H9 (cell line): Measurements from ENCODE around the gene ZSWIM5. TPM values are rescaled to one million over a fixed set of nuclear protein-coding genes. Genes with fewer than 3 reads are reported as not detected.
"Not testable (repeated sequence)": the region's sequence is repeated elsewhere in the genome, so short reads cannot be mapped to it uniquely, and the experiment has no call there.

Experiments
- DNase-seq: peaks from one replicate; pipeline ENCODE4 v3.0.0-alpha.2; 2017
- H2AFZ ChIP-seq: one replicate; pipeline ENCODE4 v1.6.1; 2013; ENCODE audit warnings: mild to moderate bottlenecking, low read length, control low read depth, moderate library complexity
- H2AK5ac ChIP-seq: 2 replicates; pipeline ENCODE4 v1.6.1; 2013; ENCODE audit warnings: low read length, control low read depth, mixed read lengths; ENCODE audit not compliant: insufficient read length
- H2BK120ac ChIP-seq: one replicate; pipeline ENCODE4 v1.6.1; 2013; ENCODE audit warnings: low read depth, mild to moderate bottlenecking, low read length, control low read depth, inconsistent platforms; ENCODE audit not compliant: poor library complexity, severe bottlenecking
- H2BK12ac ChIP-seq: 2 replicates; pipeline ENCODE4 v1.6.1; 2013; ENCODE audit warnings: low read length, control low read depth, mixed read lengths, low read depth; ENCODE audit not compliant: insufficient read length
- H2BK15ac ChIP-seq: 2 replicates; pipeline ENCODE4 v1.6.1; 2013; ENCODE audit warnings: low read depth, low read length, control low read depth
- H2BK20ac ChIP-seq: one replicate; pipeline ENCODE4 v1.6.1; 2013; ENCODE audit warnings: low read depth, mild to moderate bottlenecking, low read length, control low read depth, inconsistent platforms; ENCODE audit not compliant: poor library complexity, severe bottlenecking
- H2BK5ac ChIP-seq: 2 replicates; pipeline ENCODE4 v1.6.1; 2013; ENCODE audit warnings: low read length, control low read depth, mixed read lengths; ENCODE audit not compliant: insufficient read length
- H3K14ac ChIP-seq: 2 replicates; pipeline ENCODE4 v1.6.1; 2013; ENCODE audit warnings: low read length, control low read depth; ENCODE audit not compliant: insufficient read depth
- H3K18ac ChIP-seq: 2 replicates; pipeline ENCODE4 v1.6.1; 2013; ENCODE audit warnings: low read depth, mild to moderate bottlenecking, mixed read lengths, low read length, control low read depth; ENCODE audit not compliant: insufficient read length
- H3K23ac ChIP-seq: 2 replicates; pipeline ENCODE4 v1.6.1; 2013; ENCODE audit warnings: low read length, control low read depth, mixed read lengths, low read depth; ENCODE audit not compliant: insufficient read length
- H3K23me2 ChIP-seq: 2 replicates; pipeline ENCODE4 v1.6.1; 2013; ENCODE audit warnings: low read depth, mild to moderate bottlenecking, mixed read lengths, low read length, control low read depth; ENCODE audit not compliant: insufficient read length, poor library complexity, severe bottlenecking
- H3K27ac ChIP-seq: 2 replicates; pipeline ENCODE4 v1.5.1; 2013; ENCODE audit warnings: low read length, control low read depth, mixed read lengths, low read depth; ENCODE audit not compliant: insufficient read length
- H3K27me3 ChIP-seq: 2 replicates; pipeline ENCODE4 v1.6.1; 2013; ENCODE audit warnings: low read length, control low read depth, inconsistent platforms; ENCODE audit not compliant: insufficient read depth
- H3K4ac ChIP-seq: 2 replicates; pipeline ENCODE4 v1.6.1; 2013; ENCODE audit warnings: low read depth, mild to moderate bottlenecking, control low read depth, inconsistent platforms, low read length, moderate library complexity
- H3K4me1 ChIP-seq: 2 replicates; pipeline ENCODE4 v1.6.1; 2013; ENCODE audit warnings: low read length, control low read depth, inconsistent platforms; ENCODE audit not compliant: insufficient read depth
- H3K4me2 ChIP-seq: 2 replicates; pipeline ENCODE4 v1.6.1; 2013; ENCODE audit warnings: low read length, control low read depth, mixed read lengths; ENCODE audit not compliant: insufficient read length, insufficient read depth
- H3K56ac ChIP-seq: 2 replicates; pipeline ENCODE4 v1.6.1; 2013; ENCODE audit warnings: low read depth, mild to moderate bottlenecking, mixed read lengths, low read length, control low read depth; ENCODE audit not compliant: insufficient read length
- H3K79me1 ChIP-seq: 2 replicates; pipeline ENCODE4 v1.6.1; 2013; ENCODE audit warnings: low read depth, mild to moderate bottlenecking, moderate library complexity, low read length, control low read depth, inconsistent platforms; ENCODE audit not compliant: insufficient read depth, poor library complexity, severe bottlenecking
- H3K79me2 ChIP-seq: 2 replicates; pipeline ENCODE4 v1.6.1; 2013; ENCODE audit warnings: low read length, control low read depth, inconsistent platforms; ENCODE audit not compliant: insufficient read depth
- H3K9ac ChIP-seq: 2 replicates; pipeline ENCODE4 v1.6.1; 2013; ENCODE audit warnings: low read length, control low read depth, mixed read lengths; ENCODE audit not compliant: insufficient read length; ENCODE audit errors: extremely low read depth
- H3K9me3 ChIP-seq: one replicate; pipeline ENCODE4 v1.6.1; 2013; ENCODE audit warnings: low read depth, low read length, inconsistent platforms; ENCODE audit not compliant: control insufficient read depth
- H3T11ph ChIP-seq: one replicate; pipeline ENCODE4 v1.6.1; 2013; ENCODE audit warnings: mild to moderate bottlenecking, low read length, control low read depth, inconsistent platforms
- H4K20me1 ChIP-seq: one replicate; pipeline ENCODE4 v1.6.1; 2013; ENCODE audit not compliant: control insufficient read depth, insufficient read length, insufficient read depth
- H4K5ac ChIP-seq: 2 replicates; pipeline ENCODE4 v1.6.1; 2013; ENCODE audit warnings: low read depth, mild to moderate bottlenecking, mixed read lengths, low read length, control low read depth; ENCODE audit not compliant: insufficient read length
- H4K8ac ChIP-seq: replicated peaks from 2 replicates; pipeline ENCODE4 v1.6.1; 2013; ENCODE audit warnings: low read length, control low read depth, mixed read lengths, low read depth; ENCODE audit not compliant: insufficient read length
- H4K91ac ChIP-seq: 2 replicates; pipeline ENCODE4 v1.6.1; 2013; ENCODE audit warnings: low read depth, mild to moderate bottlenecking, moderate library complexity, mixed read lengths, low read length, control low read depth; ENCODE audit not compliant: insufficient read length
- H3K27ac Mint-ChIP-seq, 3 experiments: 2 replicates in 2 of 3; 3 replicates in 1 of 3; pipeline ENCODE4 v1.8.0; 2020 to 2021; ENCODE audit warnings: mixed read lengths in 3 of 3, mild to moderate bottlenecking in 1 of 3, moderate library complexity in 1 of 3
- H3K27me3 Mint-ChIP-seq: 2 replicates; pipeline ENCODE4 v1.8.0; 2021; ENCODE audit warnings: low read depth, mild to moderate bottlenecking, moderate library complexity, mixed read lengths
- H3K36me3 Mint-ChIP-seq, 3 experiments: 2 replicates in 2 of 3; 3 replicates in 1 of 3; pipeline ENCODE4 v1.8.0; 2020 to 2021; ENCODE audit warnings: low read depth in 3 of 3, mixed read lengths in 3 of 3; ENCODE audit not compliant: insufficient read depth in 1 of 3
- H3K4me1 Mint-ChIP-seq, 2 experiments: 2 replicates each; pipeline ENCODE4 v1.8.0; 2020; ENCODE audit warnings: mixed read lengths in 2 of 2
- H3K4me3 Mint-ChIP-seq, 2 experiments: 2 replicates in 1 of 2; 3 replicates in 1 of 2; pipeline ENCODE4 v1.8.0; 2020 to 2021; ENCODE audit warnings: mild to moderate bottlenecking in 2 of 2, mixed read lengths in 2 of 2, moderate library complexity in 1 of 2
- H3K9me3 Mint-ChIP-seq, 2 experiments: 2 replicates in 1 of 2; 3 replicates in 1 of 2; pipeline ENCODE4 v1.8.0; 2020; ENCODE audit warnings: mild to moderate bottlenecking in 2 of 2, mixed read lengths in 2 of 2, moderate library complexity in 1 of 2
- WGBS: extraction: QIAGEN DNeasy Blood & Tissue Kit; methylation state at CpG from one replicate; pipeline ENCODE4 v1.1.7; 2013; ENCODE audit warnings: missing lambda C conversion rate, low lambda C conversion rate, mixed read lengths; ENCODE audit not compliant: insufficient read length; ENCODE audit errors: extremely low coverage; 5-methylcytosine and 5-hydroxymethylcytosine counted together
- total RNA-seq: library from RNA; stranded (reverse); gene quantifications from 2 replicates; pipeline ENCODE4 v1.2.1, GENCODE V29; 2021
- TF ChIP-seq, protein P1 (sequence below): fragments of 200-600 bp; sonication (generic); conservative IDR thresholded peaks from 3 replicates; pipeline ENCODE4 v1.8.0; 2021; ENCODE audit warnings: antibody characterized with exemption, mild to moderate bottlenecking

ZSWIM5 gene
- total RNA-seq, 1 experiment from 2014 or later, result 3.5 TPM

DNA sequence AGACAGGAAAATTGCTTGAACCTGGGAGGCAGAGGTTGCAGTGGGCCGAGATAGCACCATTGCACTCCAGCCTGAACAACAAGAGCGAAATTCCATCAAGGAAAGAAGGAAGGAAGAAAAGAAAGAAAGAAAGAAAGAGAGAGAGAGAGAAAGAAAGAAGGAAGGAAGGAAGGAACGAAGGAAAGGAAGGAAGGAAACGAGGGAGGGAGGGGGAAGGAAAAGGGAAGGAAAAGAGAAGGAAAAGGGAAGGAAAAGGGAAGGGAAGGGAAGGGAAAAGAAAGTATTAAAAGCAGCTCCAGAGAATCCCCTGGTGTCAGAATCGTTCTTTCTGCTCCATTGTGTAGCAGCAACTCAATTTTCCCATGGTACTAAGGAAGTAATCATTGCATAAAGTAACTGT, 19.2 kb upstream of the ZSWIM5 start:
- no peaks in the 10 kb centered on the region; a peak in 1 of 4 replicates for H3K4me1 Mint-ChIP-seq
- no peak overlapping the region for H2BK120ac ChIP-seq

DNA sequence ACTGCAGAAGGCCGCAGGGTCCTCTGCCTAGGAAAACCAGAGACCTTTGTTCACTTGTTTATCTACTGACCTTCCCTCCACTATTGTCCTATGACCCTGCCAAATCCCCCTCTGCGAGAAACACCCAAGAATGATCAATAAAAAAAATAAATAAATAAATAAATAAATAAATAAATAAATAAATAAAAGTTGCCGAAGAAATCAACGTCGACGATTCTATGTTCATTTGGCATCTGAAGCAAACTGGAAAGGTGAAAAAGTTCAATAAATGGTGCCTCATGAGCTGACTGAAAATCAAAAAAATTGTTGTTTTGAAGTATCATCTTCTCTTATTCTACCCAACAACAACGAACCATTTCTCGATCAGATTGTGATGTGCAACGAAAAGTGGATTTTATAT, 17.3 kb upstream of the ZSWIM5 start:
- not testable (repeated sequence) for H4K20me1 ChIP-seq, H3K79me2 ChIP-seq, H3K14ac ChIP-seq, H3K27me3 Mint-ChIP-seq, H3K4me2 ChIP-seq, H3K9me3 ChIP-seq, H3K18ac ChIP-seq, H3K36me3 Mint-ChIP-seq, H3K79me1 ChIP-seq, H3K4me3 Mint-ChIP-seq, H3K56ac ChIP-seq, H3K4me1 Mint-ChIP-seq, H3K23me2 ChIP-seq, H4K5ac ChIP-seq, H2BK120ac ChIP-seq, H3K9me3 Mint-ChIP-seq, H3K27me3 ChIP-seq, H2BK15ac ChIP-seq, H2AFZ ChIP-seq, H2BK12ac ChIP-seq, H2BK20ac ChIP-seq, H3K27ac ChIP-seq, H3K9ac ChIP-seq, DNase-seq, H3K4ac ChIP-seq, H2BK5ac ChIP-seq, H3K23ac ChIP-seq, H3T11ph ChIP-seq, H4K91ac ChIP-seq, H2AK5ac ChIP-seq, H3K4me1 ChIP-seq, H3K27ac Mint-ChIP-seq, H4K8ac ChIP-seq
- no CpG with 5 or more reads among the region's 9 CpGs for WGBS

More for the DNA sequence above, 19.2 kb upstream of the ZSWIM5 start:
- H4K91ac ChIP-seq, result no peak overlapping the region
- H3K36me3 Mint-ChIP-seq, result no peaks in the 10 kb centered on the region
- no peak overlapping the region for H3K18ac ChIP-seq
- H3K9me3 ChIP-seq, result no peaks in the 10 kb centered on the region
- H3K9ac ChIP-seq, result no peak overlapping the region
- no peak overlapping the region for H2BK12ac ChIP-seq
- no peak overlapping the region for H4K5ac ChIP-seq
- WGBS, result no CpG with 5 or more reads among the region's 5 CpGs
- no peaks in the 10 kb centered on the region for H3K79me2 ChIP-seq
- no peak overlapping the region for H2AFZ ChIP-seq
- H3T11ph ChIP-seq, result no peak overlapping the region
- H2AK5ac ChIP-seq, result no peak overlapping the region
- H4K20me1 ChIP-seq, result no peaks in the 10 kb centered on the region
- TF ChIP-seq, protein P1, sequence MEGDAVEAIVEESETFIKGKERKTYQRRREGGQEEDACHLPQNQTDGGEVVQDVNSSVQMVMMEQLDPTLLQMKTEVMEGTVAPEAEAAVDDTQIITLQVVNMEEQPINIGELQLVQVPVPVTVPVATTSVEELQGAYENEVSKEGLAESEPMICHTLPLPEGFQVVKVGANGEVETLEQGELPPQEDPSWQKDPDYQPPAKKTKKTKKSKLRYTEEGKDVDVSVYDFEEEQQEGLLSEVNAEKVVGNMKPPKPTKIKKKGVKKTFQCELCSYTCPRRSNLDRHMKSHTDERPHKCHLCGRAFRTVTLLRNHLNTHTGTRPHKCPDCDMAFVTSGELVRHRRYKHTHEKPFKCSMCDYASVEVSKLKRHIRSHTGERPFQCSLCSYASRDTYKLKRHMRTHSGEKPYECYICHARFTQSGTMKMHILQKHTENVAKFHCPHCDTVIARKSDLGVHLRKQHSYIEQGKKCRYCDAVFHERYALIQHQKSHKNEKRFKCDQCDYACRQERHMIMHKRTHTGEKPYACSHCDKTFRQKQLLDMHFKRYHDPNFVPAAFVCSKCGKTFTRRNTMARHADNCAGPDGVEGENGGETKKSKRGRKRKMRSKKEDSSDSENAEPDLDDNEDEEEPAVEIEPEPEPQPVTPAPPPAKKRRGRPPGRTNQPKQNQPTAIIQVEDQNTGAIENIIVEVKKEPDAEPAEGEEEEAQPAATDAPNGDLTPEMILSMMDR, result no peak
- no peak overlapping the region for H3K27ac ChIP-seq
- H3K23ac ChIP-seq, result no peak overlapping the region
- no peaks in the 10 kb centered on the region for H3K4me1 ChIP-seq
- H3K4ac ChIP-seq, result no peak overlapping the region
- no peaks in the 10 kb centered on the region for H3K23me2 ChIP-seq
- H3K14ac ChIP-seq, result no peak overlapping the region
- no peak overlapping the region for H2BK5ac ChIP-seq
- H3K4me3 Mint-ChIP-seq, result no peak overlapping the region
- H2BK15ac ChIP-seq, result no peak overlapping the region
- H2BK20ac ChIP-seq, result no peak overlapping the region
- H3K27ac Mint-ChIP-seq, result no peak overlapping the region
- H3K4me2 ChIP-seq, result no peak overlapping the region
- H3K9me3 Mint-ChIP-seq, result no peaks in the 10 kb centered on the region; a peak in 1 of 5 replicates
- H3K27me3 Mint-ChIP-seq, result peaks cover 2% of the 10 kb centered on the region
- no peak for DNase-seq
- H3K27me3 ChIP-seq, result no peaks in the 10 kb centered on the region
- H4K8ac ChIP-seq, result no peak overlapping the region
- no peak overlapping the region for H3K56ac ChIP-seq
- H3K79me1 ChIP-seq, result no peaks in the 10 kb centered on the region
